Skeletal muscle cell (primary cell): ENCODE data around the gene GPR149.

ENCODE experiments used
- DNase-seq: peaks from one replicate; pipeline ENCODE4 v3.0.0-alpha.2; 2010; ENCODE audit warnings: low read depth
- H3K4me3 ChIP-seq: 2 replicates; pipeline ENCODE4 v1.5.1; 2011; ENCODE audit warnings: low read depth, mild to moderate bottlenecking, control low read depth, low read length, moderate library complexity

GPR149 gene

DNA sequence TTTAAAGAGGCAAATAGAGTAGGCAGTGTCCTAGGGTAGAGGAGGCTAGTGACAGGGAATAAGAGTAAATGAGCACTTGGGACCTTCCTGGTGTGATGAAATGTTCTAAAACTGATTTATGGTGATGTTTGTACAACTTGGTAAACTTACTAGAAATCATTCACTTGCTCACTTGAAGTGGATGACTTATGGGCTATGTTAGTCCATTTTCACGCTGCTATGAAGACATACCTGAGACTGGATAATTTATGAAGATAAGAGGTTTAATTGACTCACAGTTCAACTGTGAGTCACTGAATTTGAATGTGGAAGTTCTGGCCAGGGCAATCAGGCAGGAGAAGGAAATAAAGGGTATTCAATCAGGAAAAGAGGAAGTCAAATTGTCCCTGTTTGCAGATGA lies 74.0 kb downstream of the GPR149 start:
- DNase-seq, result no peak
- no peak overlapping the region for H3K4me3 ChIP-seq

- DNase-seq, result no peak
- no peak overlapping the region for H3K4me3 ChIP-seq
Observed at GRCh38 chr3:154349223-154349622, 80.8 kb downstream of the GPR149 start.

DNA sequence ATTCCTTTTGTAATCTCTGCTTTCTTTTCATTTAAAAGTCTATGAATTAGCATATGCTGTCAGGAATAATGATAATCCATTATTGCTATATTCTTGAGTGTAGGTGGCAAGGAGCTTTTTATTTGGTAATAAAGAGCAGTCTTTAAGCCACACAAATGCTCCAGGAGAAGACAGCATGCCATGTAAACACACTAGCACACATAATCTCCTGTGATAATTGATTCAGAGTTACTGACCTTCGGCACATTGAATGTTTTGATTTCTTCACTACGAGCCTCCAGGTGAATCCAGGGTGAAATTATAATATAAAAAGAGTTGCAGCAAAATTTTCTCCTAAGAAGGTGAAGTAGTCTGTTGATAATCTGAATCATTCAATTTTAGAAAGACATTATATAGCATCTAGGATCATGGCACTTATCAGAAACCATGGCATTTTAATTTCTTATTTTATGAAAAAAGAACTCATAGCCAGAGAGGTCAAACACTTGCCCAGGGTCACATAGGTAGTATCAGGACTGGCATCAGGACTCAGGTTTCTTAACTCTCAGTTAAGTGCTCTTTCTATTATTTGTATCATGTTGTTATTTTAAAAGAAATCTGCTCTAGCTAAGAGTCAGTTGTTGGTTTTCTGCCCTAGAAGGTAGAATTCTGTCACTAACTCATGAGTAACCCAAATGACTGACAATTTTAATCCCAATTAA lies 84.4 kb downstream of the GPR149 start:
- no peak for DNase-seq
- H3K4me3 ChIP-seq, result no peak overlapping the region

DNA sequence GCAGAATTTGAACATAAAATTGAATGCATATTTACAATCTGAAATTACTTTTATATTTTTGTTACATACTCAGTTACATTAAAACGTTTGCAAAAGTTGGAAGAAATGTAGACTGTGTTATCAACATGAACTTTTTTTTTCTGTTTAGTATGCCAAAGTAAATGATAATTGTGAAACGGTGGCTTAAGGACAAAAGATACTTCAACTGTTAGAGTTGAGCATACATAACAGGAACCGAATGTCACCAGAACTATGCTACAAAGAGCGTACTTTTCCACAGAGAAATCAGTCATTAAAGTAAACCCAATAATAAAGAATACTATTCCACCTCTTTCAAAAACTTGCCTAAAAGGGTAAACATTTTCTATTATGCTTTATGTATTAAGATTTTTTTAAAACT lies 91.4 kb downstream of the GPR149 start:
- DNase-seq, result no peak
- H3K4me3 ChIP-seq, result no peak overlapping the region

- no peak for DNase-seq
- no peak overlapping the region for H3K4me3 ChIP-seq
Observed at GRCh38 chr3:154338008-154338407, 92.0 kb downstream of the GPR149 start.

DNA sequence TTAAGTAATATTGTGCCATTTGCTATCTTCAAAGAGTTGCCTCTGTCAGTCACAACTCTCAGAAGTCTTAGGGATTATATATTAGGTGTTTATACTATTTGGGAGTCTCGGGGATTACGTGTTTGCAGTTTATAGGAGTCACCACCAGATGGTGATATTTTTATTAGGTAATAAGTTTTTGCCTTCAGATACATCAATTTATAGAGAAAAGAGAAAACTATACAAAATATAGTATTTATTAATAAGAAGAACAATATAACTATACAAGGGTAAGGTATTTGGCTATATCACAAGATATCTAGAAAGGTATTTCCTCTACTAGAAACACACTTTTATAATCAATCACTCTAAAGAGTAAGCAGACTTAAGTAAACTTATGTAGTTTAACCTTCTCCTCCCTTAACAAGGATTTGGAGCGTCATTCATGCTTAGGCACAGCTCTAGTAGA lies 95.0 kb downstream of the GPR149 start:
- H3K4me3 ChIP-seq, result no peak overlapping the region
- no peak for DNase-seq

- H3K4me3 ChIP-seq, result no peak overlapping the region
- DNase-seq, result no peak
Observed at GRCh38 chr3:154327871-154328270, 102.1 kb downstream of the GPR149 start.

DNA sequence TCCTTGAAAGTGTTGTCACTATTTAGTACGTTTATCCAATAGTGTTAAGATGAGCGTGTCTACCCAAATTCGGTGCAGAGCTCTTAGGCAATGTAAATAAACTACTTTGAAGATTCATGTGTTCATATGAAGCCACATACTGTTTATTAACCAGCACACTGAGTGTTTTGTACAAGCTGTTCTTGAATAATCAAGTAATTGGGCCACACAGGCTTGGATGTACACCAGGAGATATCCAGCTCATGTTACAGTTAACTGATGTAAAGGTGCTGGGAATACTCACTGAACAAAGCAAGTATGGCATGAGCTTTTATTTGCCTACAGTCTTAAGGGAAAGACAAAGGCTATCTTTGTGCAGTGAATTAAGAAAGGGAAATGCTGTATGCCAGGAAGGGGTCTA lies 105.1 kb downstream of the GPR149 start:
- DNase-seq, result no peak

DNA sequence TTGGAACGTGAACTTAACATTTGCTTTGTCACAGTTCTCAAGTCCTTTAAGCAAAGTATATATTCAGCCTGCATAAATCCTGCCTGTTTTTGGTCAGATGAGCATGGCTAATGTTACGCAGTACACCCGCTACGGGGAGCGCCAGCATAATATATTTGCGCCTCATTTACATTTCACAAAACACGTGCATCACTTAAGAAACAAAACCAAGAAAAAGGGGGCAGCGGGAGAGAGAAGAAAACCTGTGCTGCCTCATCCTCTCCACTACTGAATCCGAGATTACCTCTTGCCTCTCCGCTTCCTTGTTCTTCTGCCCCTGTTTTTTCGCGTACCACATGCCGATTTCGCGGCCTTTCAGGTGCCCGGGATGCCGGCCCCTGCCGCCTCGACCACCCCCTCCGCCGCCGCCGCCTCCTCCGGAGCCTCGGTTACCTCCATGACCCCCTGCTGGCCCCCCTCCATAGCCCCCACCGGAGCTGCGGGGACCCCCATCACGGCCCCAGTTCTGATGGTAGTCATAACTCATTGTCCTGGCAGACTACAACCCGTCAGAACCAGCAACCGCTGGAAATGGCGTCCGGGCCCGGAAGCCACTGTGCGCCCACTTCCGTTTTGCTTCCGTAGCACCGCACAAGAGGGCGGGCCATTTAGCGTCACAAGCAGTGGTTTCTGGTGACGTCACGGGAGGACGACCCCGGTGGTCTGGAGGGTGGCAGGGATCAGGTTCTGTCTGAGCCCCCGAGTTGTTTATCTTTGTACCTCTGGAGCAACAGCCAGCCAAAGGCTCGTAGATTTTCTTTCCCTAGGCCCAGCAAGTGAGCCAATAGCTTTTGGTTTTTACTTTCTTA lies 105.9 kb downstream of the GPR149 start, which contains the start of gene DHX36:
DHX36 (minus strand) TSS at position 597 of the 848 bp plus-strand sequence; CDS start at position 526, 71 bp downstream.
- H3K4me3 ChIP-seq, result peak within 1 kb of the TSS; percentile 82
- DNase-seq, result peak; percentile 76

More for the DNA sequence above, 105.1 kb downstream of the GPR149 start:
- H3K4me3 ChIP-seq, result peak overlapping the region; percentile 82

DNA sequence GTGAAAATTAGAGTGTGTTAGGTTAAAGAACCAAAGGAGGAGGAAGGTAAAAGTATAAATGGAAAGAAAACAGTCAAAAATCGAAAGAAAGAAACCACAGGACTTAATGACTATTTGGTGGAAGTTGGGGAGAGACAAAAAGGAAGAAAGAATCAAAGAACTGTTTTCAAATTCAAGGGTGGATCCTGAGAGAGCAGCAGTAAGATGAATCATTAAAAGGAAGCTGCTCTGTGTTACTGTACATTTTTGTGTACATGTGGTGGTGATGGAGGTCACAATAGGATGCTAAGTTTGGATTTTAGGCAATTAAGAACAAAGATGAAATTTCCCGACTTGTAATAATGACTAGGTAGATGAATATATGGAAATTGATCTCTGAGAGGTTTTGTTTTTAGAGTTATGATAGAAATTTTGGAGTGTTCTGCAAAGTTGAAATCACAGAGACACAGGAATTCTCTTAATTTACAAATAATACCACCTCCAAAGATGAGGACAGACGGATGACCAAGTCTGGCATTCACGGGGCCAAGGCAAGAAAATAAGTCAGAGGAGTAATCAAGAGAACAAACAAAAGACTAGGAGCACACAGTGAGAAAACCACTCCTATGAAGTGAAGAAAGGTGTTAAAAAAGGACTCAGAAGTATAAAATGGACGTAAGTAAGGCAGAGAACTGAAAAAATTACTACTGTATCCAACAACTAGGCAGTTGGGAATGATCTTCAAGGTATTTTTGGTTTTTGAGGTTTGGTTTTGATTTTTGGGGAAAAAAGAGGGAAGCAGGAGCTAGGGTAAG lies 112.8 kb downstream of the GPR149 start:
- DNase-seq, result no peak
- no peak overlapping the region for H3K4me3 ChIP-seq

DNA sequence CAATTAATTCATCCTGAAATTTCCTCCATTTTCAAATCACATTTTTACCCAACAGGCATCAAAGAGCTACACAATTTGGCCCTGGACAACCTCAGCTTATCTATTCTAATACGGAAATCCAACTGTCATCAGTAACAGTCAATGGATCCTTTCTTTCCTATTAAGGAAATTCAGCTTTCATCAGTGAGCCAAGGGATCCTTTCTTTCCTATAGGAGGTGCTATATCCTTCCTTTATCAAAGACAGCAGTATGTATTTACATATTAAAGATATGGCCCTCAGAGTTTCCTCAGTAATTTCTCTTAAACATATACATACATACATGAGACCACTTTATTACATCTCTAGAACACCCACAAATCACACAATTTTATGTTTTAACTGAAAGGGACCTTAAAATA lies 115.8 kb downstream of the GPR149 start:
- no peak overlapping the region for H3K4me3 ChIP-seq
- DNase-seq, result no peak

GRCh38 chr3:154310840-154311239 lies 119.2 kb downstream of the GPR149 start:
- DNase-seq, result no peak
- no peak overlapping the region for H3K4me3 ChIP-seq

DNA sequence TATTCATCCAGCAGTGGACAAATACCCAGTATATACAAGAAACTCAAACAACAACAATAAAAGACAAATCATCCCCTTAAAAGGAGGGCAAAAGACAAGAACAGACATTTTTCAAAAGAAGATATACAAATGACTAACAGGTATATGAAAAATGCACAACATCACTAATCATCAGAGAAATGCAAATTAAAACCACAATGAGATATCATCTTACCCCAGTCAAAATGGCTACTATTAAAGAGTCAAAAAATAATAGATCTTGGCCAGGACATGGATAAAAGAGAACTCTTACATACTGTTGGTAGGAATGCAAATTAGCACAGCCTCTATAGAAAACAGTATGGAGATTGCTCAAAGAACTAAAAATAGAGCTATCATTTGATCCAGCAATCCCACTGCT lies 122.6 kb downstream of the GPR149 start:
- no peak for DNase-seq
- no peak overlapping the region for H3K4me3 ChIP-seq

- no peak for DNase-seq
- no peak overlapping the region for H3K4me3 ChIP-seq
Observed at GRCh38 chr3:154304936-154305335, 125.1 kb downstream of the GPR149 start.

DNA sequence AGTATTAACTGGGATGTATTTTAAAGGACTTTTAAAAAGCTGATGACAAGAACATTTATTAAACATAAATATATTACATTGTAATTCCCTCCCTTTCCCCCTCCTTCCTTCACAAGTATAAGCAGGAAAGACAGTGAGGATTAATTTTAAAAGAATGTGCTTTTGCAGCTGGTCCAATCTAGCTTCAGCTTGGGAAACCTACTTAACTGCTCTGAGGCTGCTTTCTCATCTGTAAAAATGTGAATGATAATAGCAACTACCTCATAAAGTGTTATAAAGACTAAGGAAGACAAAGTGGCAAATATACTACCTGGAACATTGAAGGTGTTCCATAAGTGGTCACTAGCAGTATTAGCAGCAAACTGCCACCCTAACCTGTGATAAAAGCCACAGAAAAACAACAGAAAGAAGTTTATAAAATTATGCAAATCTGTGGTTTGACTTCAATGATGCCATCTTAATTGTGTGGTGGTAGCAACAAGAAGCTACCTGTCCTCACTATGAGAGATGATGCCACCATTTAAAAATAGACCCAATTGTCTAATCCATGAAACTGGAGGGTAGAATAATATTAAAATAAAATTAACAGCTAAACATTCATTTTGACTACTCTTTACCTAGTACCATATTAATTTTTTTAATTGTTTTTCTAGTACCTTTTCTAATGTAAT lies 125.7 kb downstream of the GPR149 start:
- DNase-seq, result no peak
- H3K4me3 ChIP-seq, result no peak overlapping the region

- no peak overlapping the region for H3K4me3 ChIP-seq
- no peak for DNase-seq
Observed at GRCh38 chr3:154301561-154301960, 128.4 kb downstream of the GPR149 start.

DNA sequence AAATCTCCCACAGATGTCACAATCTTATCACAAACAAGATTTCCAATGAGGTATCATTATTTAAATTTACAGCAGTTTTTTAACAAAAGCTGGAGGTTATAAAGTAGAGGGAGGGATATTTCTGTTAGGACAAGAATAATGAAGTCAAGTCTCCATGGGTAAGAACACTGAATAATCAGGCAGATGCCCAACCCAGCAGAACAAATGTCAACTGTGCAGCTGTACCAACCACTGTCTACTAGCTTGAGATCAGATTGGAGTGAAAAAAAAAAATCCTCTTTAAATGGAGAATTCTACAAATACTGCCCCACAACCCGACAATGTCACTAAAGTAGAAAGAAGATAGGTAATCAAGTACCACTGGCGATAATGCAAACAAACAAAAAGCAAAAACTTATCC lies 136.0 kb downstream of the GPR149 start:
- no peak overlapping the region for H3K4me3 ChIP-seq
- no peak for DNase-seq

DNA sequence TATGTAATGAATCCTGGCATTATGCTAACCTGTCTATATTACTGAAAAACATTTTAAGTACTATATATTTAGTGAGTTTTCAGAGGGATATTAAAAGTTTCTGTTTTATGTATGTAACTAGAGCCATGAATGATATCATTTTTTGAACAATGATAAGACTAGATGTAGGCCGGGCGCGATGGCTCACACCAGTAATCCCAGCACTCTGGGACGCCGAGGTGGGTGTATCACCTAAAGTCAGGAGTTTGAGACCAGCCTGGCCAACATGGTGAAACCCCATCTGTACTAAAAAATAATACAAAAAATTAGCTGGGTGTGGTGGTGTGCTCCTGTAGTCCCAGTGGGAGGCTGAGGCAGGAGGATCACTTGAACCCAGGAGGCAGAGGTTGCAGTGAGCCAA lies 139.8 kb downstream of the GPR149 start:
- no peak overlapping the region for H3K4me3 ChIP-seq
- no peak for DNase-seq
